DOHH2 (cell line): ENCODE data around the gene KIAA1671.

Experiments
- CTCF ChIP-seq: fragments of 200-600 bp; sonication (generic); IDR thresholded peaks from one replicate; pipeline ENCODE4 v1.5.1; 2014; ENCODE audit warnings: antibody characterized with exemption, mild to moderate bottlenecking, low read depth, low read length; ENCODE audit not compliant: poor library complexity, severe bottlenecking
- EZH2phosphoT487 ChIP-seq: fragments of 200-600 bp; sonication (generic); IDR thresholded peaks from 2 replicates; pipeline ENCODE4 v1.6.1; 2017; ENCODE audit warnings: borderline replicate concordance, mild to moderate bottlenecking, antibody characterized with exemption, low read length, moderate library complexity, mixed read lengths

- no peak for TF ChIP-seq CTCF
- TF ChIP-seq EZH2phosphoT487, result no peak
Observed at GRCh38 chr22:25054943-25055511, 102.5 kb downstream of the KIAA1671 start.
